NCI-H2196 (cell line): ENCODE measurements around the gene DAPL1.

Experiments used
- DNase-seq: peaks from one replicate; lab custom pipeline; 2025; ENCODE audit not compliant: unreplicated experiment; lab: John Stamatoyannopoulos, UW

Gene DAPL1

GRCh38 chr2:158795195-158795924 lies at the start of gene DAPL1:
Gene DAPL1, plus strand, starts transcription at chr2:158795317. Its CDS starts 56 bp downstream, at chr2:158795373.
- DNase-seq, result peak; percentile 79

DNA sequence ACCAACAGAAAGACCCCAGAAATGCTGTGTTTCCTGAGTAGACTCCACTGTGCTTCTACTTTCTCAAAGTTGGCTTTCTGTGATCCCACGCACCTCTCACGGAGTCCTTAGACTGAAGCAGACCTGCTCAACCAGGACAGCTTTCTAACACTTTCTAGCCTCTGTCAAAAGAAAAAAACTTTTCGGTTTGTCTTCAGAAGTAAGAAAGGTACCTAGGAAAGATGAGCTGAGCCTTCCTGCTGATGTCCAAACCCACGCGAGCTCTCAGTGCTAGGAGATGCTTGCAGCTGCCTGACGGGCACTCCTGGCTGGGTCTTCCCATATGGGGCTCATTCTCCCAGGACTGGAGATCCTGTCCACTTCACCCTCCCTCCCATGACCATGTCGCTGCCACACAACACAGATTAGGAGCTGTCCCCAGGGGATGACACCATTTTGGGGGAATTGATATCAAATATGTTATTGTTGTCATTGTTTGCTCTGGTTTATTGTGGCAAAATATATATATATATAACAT lies 49.2 kb upstream of the DAPL1 start:
- no peak for DNase-seq

- DNase-seq, result no peak
Measured at GRCh38 chr2:158746488-158746887, 48.6 kb upstream of the DAPL1 start.

DNA sequence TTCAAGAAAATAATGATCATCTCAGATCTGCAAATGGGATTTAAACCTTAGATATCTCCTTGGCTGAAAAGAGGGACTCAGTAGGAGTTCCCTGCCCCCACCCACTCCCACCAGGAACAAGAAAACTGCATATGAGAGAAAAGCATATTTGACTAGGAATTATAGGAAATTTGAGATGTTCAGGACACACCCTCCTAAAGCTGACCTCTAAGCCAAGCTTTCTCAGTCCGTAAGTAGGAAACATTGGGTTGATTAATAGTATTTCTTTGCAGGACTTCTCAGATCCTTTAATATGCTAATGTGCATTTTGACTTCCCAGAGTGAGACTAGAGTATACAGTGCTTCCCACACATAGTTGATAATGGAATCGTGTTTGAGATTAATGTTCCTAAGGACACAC lies 47.8 kb upstream of the DAPL1 start:
- DNase-seq, result no peak

DNA sequence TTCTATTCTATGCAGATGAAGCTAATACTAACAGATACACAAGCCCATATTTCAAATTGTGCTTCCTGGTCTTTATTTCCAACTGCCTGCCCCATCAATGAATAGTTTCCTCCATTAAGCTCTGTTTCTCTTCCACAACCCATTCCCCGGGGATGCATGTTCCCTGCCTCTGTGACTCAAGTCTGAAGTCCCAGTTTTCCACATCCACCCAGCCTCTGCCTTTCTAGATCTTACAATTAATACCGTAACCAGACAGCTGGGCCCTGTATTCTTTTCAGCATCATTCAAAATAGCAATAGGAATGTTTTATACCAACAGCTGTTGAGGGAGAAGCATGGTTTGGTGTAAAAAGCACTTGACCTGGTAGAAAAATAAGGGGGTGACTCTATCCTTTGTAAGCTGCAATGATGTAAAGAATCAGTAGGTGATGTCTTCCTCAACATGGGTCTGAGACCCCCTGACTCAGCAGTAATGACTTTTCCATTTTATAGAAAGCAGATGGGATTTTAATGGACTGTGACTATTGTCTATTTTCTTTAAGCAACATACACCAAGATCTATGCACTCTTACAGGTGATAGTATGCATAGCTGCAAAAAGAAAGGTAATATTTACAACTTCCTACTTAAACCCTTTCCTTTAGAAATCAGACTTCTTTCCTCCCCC lies 46.1 kb upstream of the DAPL1 start:
- no peak for DNase-seq

- no peak for DNase-seq
Measured at GRCh38 chr2:158750458-158751125, 44.5 kb upstream of the DAPL1 start.

DNA sequence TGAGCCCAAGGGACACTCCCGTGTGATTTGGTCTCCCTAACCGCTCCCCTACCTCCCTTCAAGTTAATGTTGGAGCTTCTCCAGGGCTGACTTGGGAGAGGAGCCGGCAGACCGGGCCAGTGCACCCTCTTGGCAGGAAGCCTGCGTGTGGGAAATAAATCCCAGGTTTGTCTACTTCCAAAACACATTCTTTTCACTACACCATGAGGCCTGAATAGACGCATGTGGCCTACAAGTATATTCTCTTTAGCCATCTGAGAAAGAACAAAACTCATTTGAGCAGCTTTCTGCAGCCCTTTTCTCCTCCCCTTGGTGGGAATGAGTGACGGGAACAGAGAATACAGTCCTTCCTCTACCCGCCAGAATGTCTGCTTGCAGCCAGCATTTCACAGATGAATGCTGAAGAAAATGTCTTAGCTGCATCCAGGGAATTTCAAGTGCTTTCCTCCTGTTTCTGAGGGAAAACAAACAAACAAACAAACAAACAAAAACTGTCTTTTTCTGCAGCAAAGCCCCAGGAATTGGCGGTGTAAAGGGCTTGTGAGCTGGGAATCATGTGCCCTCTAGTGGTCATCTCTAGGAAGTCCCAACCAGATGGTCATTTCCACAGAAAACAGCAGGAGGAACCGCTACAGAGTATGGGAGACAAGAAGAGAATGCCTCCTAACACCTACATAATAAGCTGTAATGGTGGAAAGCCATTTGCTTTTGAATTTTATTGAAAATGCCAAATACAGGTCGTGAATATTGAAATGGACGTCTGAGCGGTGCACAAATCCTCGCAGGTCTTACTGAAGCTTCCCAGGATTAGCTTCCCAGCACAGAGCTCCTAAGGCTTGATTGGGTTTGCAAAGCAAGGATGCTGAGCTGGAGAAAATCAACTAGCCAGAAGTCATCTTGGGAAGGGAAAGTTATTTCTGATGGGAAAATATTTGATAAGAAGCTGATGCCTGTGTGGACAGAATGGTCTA lies 41.2 kb upstream of the DAPL1 start:
- peak; percentile 71 for DNase-seq

DNA sequence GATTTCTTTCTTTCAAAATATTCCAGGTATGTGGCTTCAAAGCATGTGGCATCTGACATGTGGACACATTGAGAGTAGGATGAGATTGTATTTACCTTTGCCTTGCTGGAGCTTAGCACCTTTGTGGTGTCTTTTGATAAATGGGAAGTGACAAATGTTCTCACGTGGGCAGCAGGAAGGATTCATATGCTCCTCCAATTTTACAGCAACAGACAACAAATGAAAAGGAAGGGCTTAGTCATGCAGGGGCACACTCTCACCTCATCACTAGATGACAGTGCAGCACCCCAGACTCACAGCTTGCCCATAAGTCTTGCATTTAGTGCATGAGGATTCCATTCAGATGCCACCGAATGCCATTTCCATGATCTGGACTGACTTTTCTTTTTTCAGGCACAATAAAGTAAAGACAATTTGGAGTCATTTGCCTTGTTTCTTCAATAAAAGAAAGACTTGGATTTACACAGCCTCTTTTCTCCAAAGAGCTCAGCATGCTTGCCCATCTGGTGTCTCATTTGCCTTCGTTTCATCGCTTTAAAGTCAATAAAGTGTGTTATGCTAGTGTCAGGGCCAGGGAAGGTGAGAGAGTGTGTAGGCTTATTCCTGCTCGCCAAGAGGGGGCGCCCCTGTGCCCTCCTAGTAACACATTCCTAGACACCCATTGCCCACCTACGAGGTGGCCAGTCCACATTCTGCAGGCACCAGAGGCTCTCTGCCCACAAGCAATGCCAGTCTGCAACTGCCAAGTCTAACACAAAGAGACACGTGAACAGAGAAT lies 39.6 kb upstream of the DAPL1 start:
- DNase-seq, result no peak

DNA sequence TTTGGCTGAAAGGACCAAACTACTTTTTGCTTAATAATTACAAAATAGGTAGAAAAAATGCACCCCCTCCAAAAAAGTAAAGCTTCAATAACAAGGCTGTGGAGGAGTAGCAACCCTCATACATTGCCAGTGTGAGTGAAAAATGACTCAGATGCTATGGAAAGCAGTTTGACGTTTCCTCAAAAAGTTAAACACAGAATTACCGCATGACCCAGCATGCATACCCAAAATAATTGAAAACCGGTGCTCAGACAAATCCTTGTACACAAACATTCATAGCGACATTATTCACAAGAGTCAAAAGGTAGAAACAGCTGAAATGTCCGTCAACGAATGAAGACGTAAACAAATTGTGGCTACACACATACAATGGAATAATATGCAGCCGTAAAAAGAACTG lies 38.8 kb upstream of the DAPL1 start:
- DNase-seq, result no peak

DNA sequence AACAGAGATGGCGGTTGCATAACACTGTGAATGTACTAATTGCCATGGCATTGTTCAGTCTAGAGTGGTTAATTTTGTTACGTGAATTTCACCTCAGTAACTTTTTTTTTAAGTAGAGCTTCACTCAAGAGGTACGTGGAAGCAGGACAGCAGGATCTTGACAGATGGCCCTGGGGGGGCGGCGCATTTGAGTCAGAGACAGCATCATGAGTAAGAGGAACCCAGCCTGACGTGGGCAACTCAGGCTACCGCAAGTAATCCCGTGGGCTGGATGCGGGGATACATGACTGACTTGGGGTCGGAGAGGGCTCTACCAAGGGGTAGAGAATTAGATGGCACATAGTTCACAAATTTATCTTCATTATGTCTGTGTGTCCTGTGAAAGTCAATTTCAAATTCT lies 38.1 kb upstream of the DAPL1 start:
- no peak for DNase-seq

DNA sequence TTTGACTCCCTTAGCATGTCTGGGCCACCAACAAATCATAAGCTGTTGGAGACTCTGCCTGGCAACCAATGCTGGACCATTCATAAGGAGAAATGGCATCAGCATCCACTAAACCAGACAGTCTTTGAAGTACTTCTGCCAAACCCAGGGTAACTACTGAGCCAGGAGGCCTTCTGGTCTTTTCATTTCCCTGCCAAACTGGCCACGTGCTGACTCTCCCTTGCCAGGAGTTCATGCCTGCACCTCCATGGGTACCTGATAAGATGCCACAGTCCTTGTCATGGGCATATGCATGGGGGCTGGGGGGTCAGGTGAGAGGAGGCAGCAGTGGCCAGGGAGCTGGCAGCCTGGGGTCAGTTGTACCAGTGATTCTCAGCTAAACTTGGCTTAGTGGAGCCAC lies 34.2 kb upstream of the DAPL1 start:
- peak; percentile 24 for DNase-seq

- no peak for DNase-seq
Measured at GRCh38 chr2:158761621-158762020, 33.5 kb upstream of the DAPL1 start.

- DNase-seq, result no peak
Measured at GRCh38 chr2:158762336-158762735, 32.8 kb upstream of the DAPL1 start.

DNA sequence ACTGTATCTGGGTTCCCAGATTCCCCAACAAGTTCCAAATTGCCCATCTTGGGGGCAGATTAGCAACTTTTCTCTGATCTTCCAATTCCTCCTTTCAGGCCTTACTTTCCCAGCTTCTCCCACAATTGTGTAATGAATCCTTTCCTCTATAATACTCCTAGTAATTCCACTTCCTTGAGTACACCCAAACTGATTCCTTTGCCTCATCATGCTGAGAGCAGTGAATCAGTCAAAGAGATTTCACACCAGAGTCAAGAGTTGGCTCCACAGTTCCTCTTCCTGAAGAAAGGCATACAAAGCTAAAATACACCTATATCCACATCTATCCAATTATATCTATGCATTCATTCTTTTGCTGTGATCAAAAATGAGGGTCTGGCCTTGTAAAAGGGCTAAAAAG lies 28.6 kb upstream of the DAPL1 start:
- no peak for DNase-seq

GRCh38 chr2:158772306-158773078 lies 22.6 kb upstream of the DAPL1 start:
- peak; percentile 24 for DNase-seq

GRCh38 chr2:158773121-158773520 lies 22.0 kb upstream of the DAPL1 start:
- no peak for DNase-seq

DNA sequence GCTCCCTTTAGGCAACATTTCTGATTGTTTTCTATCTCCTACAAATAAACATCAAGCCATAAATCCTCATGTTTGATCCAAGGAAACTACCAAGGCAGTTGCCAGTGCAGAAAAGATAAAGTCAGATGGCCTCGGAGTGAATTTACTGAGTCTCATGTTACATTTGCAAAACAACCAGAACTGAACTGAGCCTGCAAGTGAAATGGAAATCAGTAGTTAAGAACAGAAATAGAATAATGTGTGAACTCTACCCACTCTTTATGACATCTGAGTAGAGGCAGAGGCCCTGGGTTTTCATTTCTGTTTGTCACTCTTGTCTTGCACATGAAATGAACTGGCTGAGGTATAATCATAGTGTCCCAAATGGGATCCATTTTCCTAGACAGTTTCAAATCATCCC lies 20.4 kb upstream of the DAPL1 start:
- DNase-seq, result no peak

- no peak for DNase-seq
Measured at GRCh38 chr2:158775273-158776027, 19.7 kb upstream of the DAPL1 start.

DNA sequence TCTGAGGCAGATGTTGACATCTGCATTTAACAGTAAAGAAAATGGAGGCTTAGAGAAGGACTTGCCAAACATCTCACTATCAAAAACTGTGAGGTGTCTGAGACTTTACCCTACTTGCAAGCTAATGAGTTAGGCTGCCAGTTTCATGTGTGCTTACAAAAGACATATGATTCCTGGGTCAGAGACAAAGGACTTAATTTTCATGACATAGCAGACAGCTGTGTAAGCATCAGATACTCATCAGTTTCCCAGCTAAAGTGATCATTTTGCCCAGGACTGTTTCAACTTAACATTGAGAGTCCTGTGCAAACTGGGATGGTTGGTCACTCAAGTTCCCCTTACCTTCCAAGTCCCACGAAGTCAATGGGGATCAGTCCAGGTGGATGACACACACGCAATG lies 18.9 kb upstream of the DAPL1 start:
- peak; percentile 57 for DNase-seq
